Stimulated activated CD8-positive, alpha-beta memory T cell treated with anti-CD3 and anti-CD28 coated beads, Interleukin-2, amount 100 ng/mL, for 1 hour (primary cell): ENCODE data around the gene DTNA.
"Not testable (repeated sequence)": the region's sequence is repeated elsewhere in the genome, so short reads cannot be mapped to it uniquely, and the experiment has no call there.

Source experiments
- DNase-seq, 2 donors: peaks; one replicate each; pipeline ENCODE4 v3.0.0-alpha.2; 2020; ENCODE audit warnings: low read depth in 2 of 2

The DTNA gene

GRCh38 chr18:34725737-34726136 lies 15.6 kb downstream of the DTNA start:
- DNase-seq = not testable (repeated sequence)

GRCh38 chr18:34726286-34727004 lies 16.3 kb downstream of the DTNA start:
- DNase-seq = no peak

- DNase-seq = no peak
Observed at GRCh38 chr18:34729264-34729663, 19.2 kb downstream of the DTNA start.

GRCh38 chr18:34729740-34730355 lies 19.8 kb downstream of the DTNA start:
- no peak for DNase-seq

GRCh38 chr18:34730774-34731173 lies 20.7 kb downstream of the DTNA start:
- DNase-seq = no peak

GRCh38 chr18:34734056-34734455 lies 24.0 kb downstream of the DTNA start:
- no peak for DNase-seq

GRCh38 chr18:34734526-34734925 lies 24.4 kb downstream of the DTNA start:
- not testable (repeated sequence) for DNase-seq

GRCh38 chr18:34738175-34738894 lies 28.2 kb downstream of the DTNA start:
- DNase-seq = no peak

- no peak for DNase-seq
Observed at GRCh38 chr18:34740101-34740500, 30.0 kb downstream of the DTNA start.

- no peak for DNase-seq
Observed at GRCh38 chr18:34740724-34741123, 30.6 kb downstream of the DTNA start.

GRCh38 chr18:34741401-34741800 lies 31.3 kb downstream of the DTNA start:
- DNase-seq = no peak

- DNase-seq = no peak
Observed at GRCh38 chr18:34742891-34743341, 32.8 kb downstream of the DTNA start.

GRCh38 chr18:34744569-34744968 lies 34.5 kb downstream of the DTNA start:
- DNase-seq = no peak

GRCh38 chr18:34746614-34747013 lies 36.5 kb downstream of the DTNA start:
- no peak for DNase-seq

GRCh38 chr18:34749721-34750120 lies 39.6 kb downstream of the DTNA start:
- no peak for DNase-seq

- no peak for DNase-seq
Observed at GRCh38 chr18:34752056-34752455, 42.0 kb downstream of the DTNA start.

- DNase-seq = no peak
Observed at GRCh38 chr18:34754300-34754699, 44.2 kb downstream of the DTNA start.

GRCh38 chr18:34757666-34758065 lies 47.6 kb downstream of the DTNA start:
- no peak for DNase-seq

GRCh38 chr18:34758378-34758948 lies 48.4 kb downstream of the DTNA start:
- DNase-seq = no peak

GRCh38 chr18:34760444-34760843 lies 50.3 kb downstream of the DTNA start:
- no peak for DNase-seq

GRCh38 chr18:34764451-34764850 lies 54.4 kb downstream of the DTNA start:
- DNase-seq = no peak

- no peak for DNase-seq
Observed at GRCh38 chr18:34767601-34768027, 57.5 kb downstream of the DTNA start.
